Esophagus (tissue), 2 donors: Measurements from ENCODE around the gene TMEM9. TPM values are rescaled to one million over a fixed set of nuclear protein-coding genes. Genes with fewer than 3 reads are reported as not detected.

ENCODE experiments used
- H3K27ac ChIP-seq, 2 donors: one replicate each; pipeline ENCODE4 v1.5.1; 2013; ENCODE audit warnings: low read depth in 2 of 2, mild to moderate bottlenecking in 2 of 2, inconsistent platforms in 1 of 2, low read length in 1 of 2, moderate library complexity in 1 of 2
- H3K27me3 ChIP-seq, 2 donors: one replicate each; pipeline ENCODE4 v1.6.1; 2013; ENCODE audit warnings: low read length in 2 of 2, control low read depth in 1 of 2, mild to moderate bottlenecking in 1 of 2; ENCODE audit not compliant: insufficient read depth in 2 of 2, control insufficient read depth in 1 of 2
- H3K36me3 ChIP-seq, 2 donors: one replicate each; pipeline ENCODE4 v1.6.1; 2013; ENCODE audit warnings: low read length in 1 of 2; ENCODE audit not compliant: control insufficient read depth in 2 of 2, insufficient read depth in 2 of 2
- H3K4me1 ChIP-seq, 2 donors: one replicate each; pipeline ENCODE4 v1.6.1; 2013; ENCODE audit warnings: low read length in 1 of 2; ENCODE audit not compliant: control insufficient read depth in 2 of 2, insufficient read depth in 2 of 2
- H3K4me3 ChIP-seq, 2 donors: one replicate each; pipeline ENCODE4 v1.5.1; 2013; ENCODE audit warnings: low read length in 2 of 2, mild to moderate bottlenecking in 2 of 2, low read depth in 1 of 2, moderate library complexity in 1 of 2
- H3K9me3 ChIP-seq, 2 donors: one replicate each; pipeline ENCODE4 v1.6.1; 2013; ENCODE audit warnings: mild to moderate bottlenecking in 2 of 2, low read depth in 1 of 2, low read length in 1 of 2, moderate library complexity in 1 of 2; ENCODE audit not compliant: control insufficient read depth in 2 of 2, insufficient read depth in 1 of 2
- WGBS, 2 donors: extraction: QIAGEN DNeasy Blood & Tissue Kit; methylation state at CpG; one replicate each; pipeline ENCODE4 v1.1.7; 2013; 5-methylcytosine and 5-hydroxymethylcytosine counted together
- polyA plus RNA-seq, 2 donors: library from polyadenylated mRNA; stranded (reverse); fragments of 200-250 nt; gene quantifications; one replicate each; pipeline ENCODE4 v1.2.3, GENCODE V29; 2013
- donor health status: healthy with polysubstance abuse.
- donor health status: Bipolar disorder and iron deficiency.

Gene TMEM9
- polyA plus RNA-seq, 2 donors: 13.2 to 25.7 TPM

DNA sequence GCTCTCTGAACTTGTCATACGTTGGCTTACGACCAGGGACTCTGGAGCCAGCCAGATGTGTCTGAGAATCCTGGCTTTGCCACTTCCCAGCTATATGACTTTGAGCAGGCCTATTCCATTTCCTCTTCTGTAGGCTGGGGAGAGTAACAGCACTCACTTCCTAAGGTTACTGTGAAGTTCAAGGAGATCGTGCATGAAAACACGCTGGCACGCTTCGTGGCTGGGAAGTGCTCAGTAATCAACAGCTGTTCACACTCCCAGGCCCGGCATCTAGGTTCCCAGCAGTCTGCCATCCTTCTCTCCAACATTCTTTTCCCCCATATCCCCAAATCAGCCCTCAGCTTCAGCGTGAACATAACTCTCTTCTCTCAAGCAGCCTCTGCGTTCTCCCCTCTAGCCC, 29.3 kb downstream of the TMEM9 start:
- Histone ChIP-seq H3K27ac (no peak overlapping the region), H3K4me3 (no peak overlapping the region), H3K36me3 (no peaks in the 10 kb centered on the region), H3K27me3 (no peaks in the 10 kb centered on the region), H3K4me1 (peaks cover 0 to 8% of the 10 kb centered on the region in 2 donors), H3K9me3 (no peaks in the 10 kb centered on the region)
- 51 to 56% methylated on average over 9 of the region's 9 CpGs for WGBS, 2 donors

GRCh38 chr1:201123866-201124265, 30.4 kb downstream of the TMEM9 start:
- no peaks in the 10 kb centered on the region for H3K36me3 ChIP-seq
- peaks cover 0 to 8% of the 10 kb centered on the region in 2 donors for H3K4me1 ChIP-seq
- 75 to 88% methylated on average over 1 of the region's 1 CpG for WGBS, 2 donors
- no peak overlapping the region for H3K27ac ChIP-seq
- H3K4me3 ChIP-seq: no peak overlapping the region
- H3K27me3 ChIP-seq: no peaks in the 10 kb centered on the region
- no peaks in the 10 kb centered on the region for H3K9me3 ChIP-seq

GRCh38 chr1:201122321-201122957, 31.8 kb downstream of the TMEM9 start:
- no peaks in the 10 kb centered on the region for H3K9me3 ChIP-seq
- no peaks in the 10 kb centered on the region for H3K27me3 ChIP-seq
- no peak overlapping the region for H3K27ac ChIP-seq
- WGBS, 2 donors: 85 to 91% methylated on average over 10 of the region's 10 CpGs
- no peak overlapping the region for H3K4me3 ChIP-seq
- H3K4me1 ChIP-seq: peaks cover 0 to 8% of the 10 kb centered on the region in 2 donors
- H3K36me3 ChIP-seq: no peaks in the 10 kb centered on the region

- H3K4me1 ChIP-seq: peaks cover 3% of the 10 kb centered on the region in 2 donors
- no peaks in the 10 kb centered on the region for H3K36me3 ChIP-seq
- no peak overlapping the region for H3K4me3 ChIP-seq
- no peaks in the 10 kb centered on the region for H3K9me3 ChIP-seq
- H3K27me3 ChIP-seq: peaks cover 0 to 2% of the 10 kb centered on the region in 2 donors
- H3K27ac ChIP-seq: no peak overlapping the region
- WGBS, 2 donors: 42 to 47% methylated on average over 14 of the region's 14 CpGs
These were observed 34.8 kb downstream of the TMEM9 start for GRCh38 chr1:201119206-201120197.

DNA sequence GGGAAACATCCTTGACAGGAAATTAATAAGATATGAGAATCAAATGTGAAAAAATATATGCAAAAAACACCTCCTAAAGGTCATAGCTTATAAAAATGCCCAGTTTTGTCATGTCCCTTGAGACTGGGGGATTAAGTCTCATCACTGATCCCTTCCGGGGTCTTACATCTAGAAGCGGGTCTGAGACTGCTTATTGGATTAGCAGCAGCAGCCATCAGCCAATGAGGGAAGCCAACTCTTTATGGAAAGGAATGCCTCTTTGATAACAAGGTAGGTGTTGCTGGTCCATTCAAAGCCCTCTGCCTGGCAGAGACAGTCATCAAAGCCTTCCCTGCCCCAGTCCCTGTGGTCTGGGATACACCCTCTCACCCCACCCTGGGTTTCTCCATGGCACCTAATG, 38.2 kb downstream of the TMEM9 start:
- no peaks in the 10 kb centered on the region for H3K9me3 ChIP-seq
- WGBS, 2 donors: 96% methylated on average over 2 of the region's 2 CpGs
- H3K36me3 ChIP-seq: no peaks in the 10 kb centered on the region
- H3K27me3 ChIP-seq: peaks cover 0 to 2% of the 10 kb centered on the region in 2 donors
- peaks cover 3 to 5% of the 10 kb centered on the region in 2 donors for H3K4me1 ChIP-seq
- no peak overlapping the region for H3K27ac ChIP-seq
- no peak overlapping the region for H3K4me3 ChIP-seq

- H3K4me1 ChIP-seq: peaks cover 3 to 5% of the 10 kb centered on the region in 2 donors
- H3K27ac ChIP-seq: no peak overlapping the region
- 96 to 97% methylated on average over 25 of the region's 25 CpGs for WGBS, 2 donors
- H3K4me3 ChIP-seq: no peak overlapping the region
- H3K36me3 ChIP-seq: no peaks in the 10 kb centered on the region
- no peaks in the 10 kb centered on the region for H3K9me3 ChIP-seq
- peaks cover 0 to 2% of the 10 kb centered on the region in 2 donors for H3K27me3 ChIP-seq
These were observed 38.8 kb downstream of the TMEM9 start for GRCh38 chr1:201115390-201115937.

DNA sequence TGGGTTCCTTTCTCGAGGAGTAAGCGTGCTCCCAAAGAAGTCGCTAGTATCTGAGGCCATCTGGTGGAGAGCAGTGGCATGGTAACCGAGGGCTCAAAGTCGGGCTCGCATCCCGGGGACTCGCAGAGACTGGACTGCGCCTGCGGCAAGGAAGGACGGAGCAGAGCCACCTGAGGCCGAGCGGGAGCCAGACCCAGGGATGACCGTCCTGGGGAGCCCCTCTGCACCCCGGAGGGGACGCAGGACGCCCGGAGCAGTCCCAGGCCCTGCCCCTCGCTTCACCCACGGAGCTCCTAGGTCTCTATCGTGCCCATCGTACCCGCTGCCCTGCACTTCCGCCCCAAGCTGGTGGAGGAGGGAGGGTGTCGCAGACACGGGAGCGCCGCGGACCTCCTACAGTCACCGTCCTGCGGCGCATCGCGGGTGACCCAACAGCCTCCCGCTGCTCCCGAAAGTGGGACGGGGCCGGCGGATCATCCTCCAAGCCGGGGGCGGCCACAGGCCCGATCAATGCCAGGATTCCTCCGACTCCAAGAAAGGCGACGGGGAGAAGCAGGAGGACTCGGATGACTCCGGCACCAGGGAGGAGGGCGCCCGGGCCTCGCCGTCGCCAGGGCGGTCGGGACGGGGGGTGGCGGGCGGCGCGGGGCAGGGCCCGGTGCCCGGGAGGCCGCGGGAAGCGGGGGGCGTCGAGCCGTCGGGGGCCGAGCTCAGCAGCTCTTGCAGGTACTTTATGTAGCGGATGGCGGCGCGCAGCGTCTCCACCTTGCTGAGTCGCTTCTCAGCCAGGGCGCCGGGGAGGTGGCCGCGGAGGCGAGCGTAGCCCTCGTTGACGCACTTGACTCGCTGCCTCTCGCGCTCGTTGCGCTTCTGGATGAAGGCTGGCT, 39.8 kb downstream of the TMEM9 start:
- no peak overlapping the region for H3K27ac ChIP-seq
- H3K27me3 ChIP-seq: peaks cover 0 to 2% of the 10 kb centered on the region in 2 donors
- H3K4me3 ChIP-seq: peak overlapping the region; percentile 42 to 52
- no peaks in the 10 kb centered on the region for H3K9me3 ChIP-seq
- peaks cover 3 to 5% of the 10 kb centered on the region in 2 donors for H3K4me1 ChIP-seq
- 3 to 6% methylated on average over 61 to 88 of the region's 88 CpGs for WGBS, 2 donors
- no peaks in the 10 kb centered on the region for H3K36me3 ChIP-seq

GRCh38 chr1:201113451-201114244, 40.6 kb downstream of the TMEM9 start:
- Histone ChIP-seq H3K27ac (no peak overlapping the region), H3K9me3 (no peaks in the 10 kb centered on the region), H3K36me3 (no peaks in the 10 kb centered on the region), H3K4me1 (peaks cover 3 to 5% of the 10 kb centered on the region in 2 donors), H3K4me3 (no peak overlapping the region), H3K27me3 (peaks cover 0 to 2% of the 10 kb centered on the region in 2 donors)
- WGBS, 2 donors: 36% methylated on average over 17 of the region's 17 CpGs
